ENCODE measurements around the gene EGFR.

The EGFR gene

DNA sequence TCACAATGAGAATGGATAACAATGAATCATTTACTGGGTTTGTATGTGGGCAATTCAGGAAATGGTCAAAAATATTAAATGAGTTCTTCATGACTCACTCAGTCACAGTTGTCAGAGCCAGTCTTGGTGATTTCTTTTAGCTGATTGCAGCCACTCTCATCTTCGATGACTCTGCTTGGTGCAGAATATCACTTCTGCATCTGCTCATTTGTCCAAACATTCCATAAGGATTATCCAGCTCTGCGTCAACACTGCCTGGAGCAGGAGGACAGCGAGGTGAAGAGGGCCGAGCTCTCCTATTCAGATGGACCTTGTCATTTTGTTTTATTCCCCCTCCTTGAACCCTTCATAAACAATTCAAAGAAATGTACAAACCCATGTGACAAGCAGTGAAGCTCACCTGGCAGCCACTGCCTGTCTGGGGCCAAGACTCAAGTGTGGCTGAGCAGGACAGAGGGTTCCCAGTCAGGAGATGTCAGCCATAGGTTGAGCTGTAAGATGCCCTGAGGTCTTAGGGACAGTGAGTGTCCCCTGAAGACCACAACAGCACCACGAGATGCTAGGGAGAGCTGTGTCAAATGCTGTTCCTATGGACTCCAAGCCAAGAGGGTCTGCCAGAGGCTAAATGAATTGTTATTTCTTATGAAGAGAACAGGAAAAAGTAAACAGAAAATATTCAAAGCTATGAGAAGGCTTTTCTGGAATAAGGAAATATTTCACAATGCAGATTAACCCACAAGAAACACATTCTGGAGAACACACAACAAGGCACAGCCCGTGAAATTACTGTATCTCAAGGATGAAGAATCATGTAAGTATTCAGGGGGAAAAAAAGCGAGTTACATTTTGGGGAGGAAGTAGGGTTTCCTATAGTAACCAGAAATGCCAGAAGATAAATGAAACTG lies 33.1 kb upstream of the EGFR start:
- no peak overlapping the region for H3K4me3 ChIP-seq (ENCODE audit: insufficient read depth, low read length, poor library complexity, severe bottlenecking)
- no peak overlapping the region for H3K27ac ChIP-seq (ENCODE audit: low read depth, low read length)
- no peaks in the 10 kb centered on the region for H4K20me1 ChIP-seq (ENCODE audit: low read depth, low read length)
- no peaks in the 10 kb centered on the region for H3K9me2 ChIP-seq (replicated peaks; ENCODE audit: insufficient read depth, low read length)
- no peak overlapping the region for H3K4me2 ChIP-seq (ENCODE audit: low read depth, low read length, poor library complexity, severe bottlenecking)
- H3K9ac ChIP-seq (ENCODE audit: low read length): no peak overlapping the region
- H3K79me2 ChIP-seq (ENCODE audit: insufficient read depth, low read length): no peaks in the 10 kb centered on the region
- no peak for TF ChIP-seq EZH2phosphoT487 (conservative IDR thresholded peaks at IDR 0.05; ENCODE audit: low read length)
- TF ChIP-seq, protein P1, sequence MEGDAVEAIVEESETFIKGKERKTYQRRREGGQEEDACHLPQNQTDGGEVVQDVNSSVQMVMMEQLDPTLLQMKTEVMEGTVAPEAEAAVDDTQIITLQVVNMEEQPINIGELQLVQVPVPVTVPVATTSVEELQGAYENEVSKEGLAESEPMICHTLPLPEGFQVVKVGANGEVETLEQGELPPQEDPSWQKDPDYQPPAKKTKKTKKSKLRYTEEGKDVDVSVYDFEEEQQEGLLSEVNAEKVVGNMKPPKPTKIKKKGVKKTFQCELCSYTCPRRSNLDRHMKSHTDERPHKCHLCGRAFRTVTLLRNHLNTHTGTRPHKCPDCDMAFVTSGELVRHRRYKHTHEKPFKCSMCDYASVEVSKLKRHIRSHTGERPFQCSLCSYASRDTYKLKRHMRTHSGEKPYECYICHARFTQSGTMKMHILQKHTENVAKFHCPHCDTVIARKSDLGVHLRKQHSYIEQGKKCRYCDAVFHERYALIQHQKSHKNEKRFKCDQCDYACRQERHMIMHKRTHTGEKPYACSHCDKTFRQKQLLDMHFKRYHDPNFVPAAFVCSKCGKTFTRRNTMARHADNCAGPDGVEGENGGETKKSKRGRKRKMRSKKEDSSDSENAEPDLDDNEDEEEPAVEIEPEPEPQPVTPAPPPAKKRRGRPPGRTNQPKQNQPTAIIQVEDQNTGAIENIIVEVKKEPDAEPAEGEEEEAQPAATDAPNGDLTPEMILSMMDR (IDR thresholded peaks at IDR 0.05; ENCODE audit: insufficient read depth, low read length, poor library complexity, severe bottlenecking): no peak
- no peak overlapping the region for H2AFZ ChIP-seq (ENCODE audit: low read depth, low read length, severe bottlenecking)
- H3F3A ChIP-seq (ENCODE audit: insufficient read depth): no peaks in the 10 kb centered on the region
- no peaks in the 10 kb centered on the region for H3K36me3 ChIP-seq (ENCODE audit: low read length)
- no peaks in the 10 kb centered on the region; the same call in 1 of the 2 replicates for H3K27me3 ChIP-seq (ENCODE audit: low read length)
- no peaks in the 10 kb centered on the region for H3K9me3 ChIP-seq (ENCODE audit: insufficient read depth, low read length)

DNA sequence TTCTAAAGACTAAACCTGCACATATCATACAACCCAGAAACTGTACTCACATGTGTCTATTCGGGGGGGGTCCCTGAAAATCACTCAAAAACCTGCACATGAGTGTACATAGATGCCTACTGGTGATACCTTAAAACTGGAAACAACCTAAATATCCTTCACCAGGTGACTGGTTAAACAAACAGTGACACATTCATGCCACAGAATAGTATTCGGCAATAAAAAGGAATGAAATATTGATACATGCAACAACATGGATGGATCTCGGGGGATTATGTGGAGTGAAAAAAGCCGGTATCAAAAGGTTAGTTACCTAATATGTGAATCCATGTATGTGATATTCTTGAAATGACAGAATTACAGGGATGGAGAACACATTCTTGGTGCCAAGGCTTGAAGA lies 32.1 kb upstream of the EGFR start:
- Histone ChIP-seq H3K9ac (ENCODE audit: low read length) (no peak overlapping the region), H3K9me3 (ENCODE audit: insufficient read depth, low read length) (no peaks in the 10 kb centered on the region), H3K4me3 (ENCODE audit: insufficient read depth, low read length, poor library complexity, severe bottlenecking) (no peak overlapping the region), H3K4me2 (ENCODE audit: low read depth, low read length, poor library complexity, severe bottlenecking) (no peak overlapping the region), H3K9me2 (replicated peaks; ENCODE audit: insufficient read depth, low read length) (no peaks in the 10 kb centered on the region), H3K27me3 (ENCODE audit: low read length) (no peaks in the 10 kb centered on the region; the same call in 1 of the 2 replicates), H2AFZ (ENCODE audit: low read depth, low read length, severe bottlenecking) (no peak overlapping the region), H4K20me1 (ENCODE audit: low read depth, low read length) (no peaks in the 10 kb centered on the region), H3K36me3 (ENCODE audit: low read length) (no peaks in the 10 kb centered on the region), H3F3A (ENCODE audit: insufficient read depth) (no peaks in the 10 kb centered on the region), H3K27ac (ENCODE audit: low read depth, low read length) (no peak overlapping the region), H3K79me2 (ENCODE audit: insufficient read depth, low read length) (no peaks in the 10 kb centered on the region)
- TF ChIP-seq, protein P1 (IDR thresholded peaks at IDR 0.05; ENCODE audit: insufficient read depth, low read length, poor library complexity, severe bottlenecking): no peak
- no peak for TF ChIP-seq EZH2phosphoT487 (conservative IDR thresholded peaks at IDR 0.05; ENCODE audit: low read length)

DNA sequence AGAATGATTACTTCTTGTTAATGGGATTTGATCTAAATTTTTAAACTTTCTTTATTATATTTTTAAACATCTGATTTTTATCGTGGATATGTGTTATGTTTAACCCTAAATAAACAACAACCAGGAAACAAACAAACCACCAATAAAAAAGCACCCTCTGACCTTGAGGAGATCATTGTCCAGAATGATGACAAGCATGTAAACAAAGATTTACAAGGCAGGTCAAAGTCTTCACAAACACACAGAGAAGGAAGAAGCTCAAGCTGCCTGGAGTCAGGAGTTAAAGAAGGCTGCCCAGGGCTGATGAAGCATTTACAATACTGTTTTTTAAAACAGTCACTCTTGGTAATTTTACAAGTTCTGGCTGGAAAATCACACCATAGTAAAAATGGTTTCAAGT lies 31.0 kb upstream of the EGFR start:
- Histone ChIP-seq H3K9ac (ENCODE audit: low read length) (no peak overlapping the region), H3K9me3 (ENCODE audit: insufficient read depth, low read length) (no peaks in the 10 kb centered on the region), H3K4me3 (ENCODE audit: insufficient read depth, low read length, poor library complexity, severe bottlenecking) (no peak overlapping the region), H3K4me2 (ENCODE audit: low read depth, low read length, poor library complexity, severe bottlenecking) (no peak overlapping the region), H3K9me2 (replicated peaks; ENCODE audit: insufficient read depth, low read length) (no peaks in the 10 kb centered on the region), H3K36me3 (ENCODE audit: low read length) (no peaks in the 10 kb centered on the region), H3K79me2 (ENCODE audit: insufficient read depth, low read length) (no peaks in the 10 kb centered on the region), H2AFZ (ENCODE audit: low read depth, low read length, severe bottlenecking) (no peak overlapping the region), H3K27me3 (ENCODE audit: low read length) (no peaks in the 10 kb centered on the region; the same call in 1 of the 2 replicates), H3F3A (ENCODE audit: insufficient read depth) (no peaks in the 10 kb centered on the region), H3K27ac (ENCODE audit: low read depth, low read length) (no peak overlapping the region), H4K20me1 (ENCODE audit: low read depth, low read length) (no peaks in the 10 kb centered on the region)
- TF ChIP-seq, protein P1 (IDR thresholded peaks at IDR 0.05; ENCODE audit: insufficient read depth, low read length, poor library complexity, severe bottlenecking): no peak
- TF ChIP-seq EZH2phosphoT487 (conservative IDR thresholded peaks at IDR 0.05; ENCODE audit: low read length): no peak
